Neural progenitor cell (in vitro differentiated cells): ENCODE results near the gene TBPL2. TPM values are rescaled to one million over a fixed set of nuclear protein-coding genes. Genes with fewer than 3 reads are reported as not detected.

Source experiments
- DNase-seq: peaks from one replicate; pipeline ENCODE4 v3.0.0-alpha.2; 2016; ENCODE audit warnings: low spot score
- H2AFZ ChIP-seq: fragments of 200-600 bp; sonication (generic); replicated peaks from 2 replicates; pipeline ENCODE4 v1.6.1; 2016; ENCODE audit warnings: antibody characterized with exemption
- H3F3A ChIP-seq: fragments of 200-600 bp; sonication (generic); 2 replicates; pipeline ENCODE4 v1.6.1; 2016; ENCODE audit warnings: antibody characterized with exemption, low read depth
- H3K27ac ChIP-seq: fragments of 200-600 bp; sonication (generic); 2 replicates; pipeline ENCODE4 v1.5.1; 2016; ENCODE audit warnings: mild to moderate bottlenecking
- H3K27me3 ChIP-seq: fragments of 200-600 bp; sonication (generic); 2 replicates; pipeline ENCODE4 v1.6.1; 2016; ENCODE audit warnings: mild to moderate bottlenecking, moderate library complexity
- H3K36me3 ChIP-seq: fragments of 200-600 bp; sonication (generic); 2 replicates; pipeline ENCODE4 v1.5.1; 2016
- H3K4me1 ChIP-seq: fragments of 200-600 bp; sonication (generic); 2 replicates; pipeline ENCODE4 v1.6.1; 2016; ENCODE audit warnings: mixed run types
- H3K4me2 ChIP-seq: fragments of 200-600 bp; sonication (generic); 2 replicates; pipeline ENCODE4 v1.6.1; 2016
- H3K4me3 ChIP-seq: fragments of 200-600 bp; sonication (generic); 2 replicates; pipeline ENCODE4 v1.5.1; 2016
- H3K79me2 ChIP-seq: fragments of 200-600 bp; sonication (generic); 2 replicates; pipeline ENCODE4 v1.6.1; 2016; ENCODE audit warnings: low read depth
- H3K9ac ChIP-seq: fragments of 200-600 bp; sonication (generic); 2 replicates; pipeline ENCODE4 v1.6.1; 2016
- H3K9me3 ChIP-seq: fragments of 200-600 bp; sonication (generic); 2 replicates; pipeline ENCODE4 v1.5.1; 2016; ENCODE audit warnings: low read depth
- H4K20me1 ChIP-seq: fragments of 200-600 bp; sonication (generic); 2 replicates; pipeline ENCODE4 v1.6.1; 2016; ENCODE audit warnings: low read depth
- H3K27ac Mint-ChIP-seq: 3 replicates; pipeline ENCODE4 v1.8.0; 2021; ENCODE audit warnings: mixed read lengths
- H3K27me3 Mint-ChIP-seq: 2 replicates; pipeline ENCODE4 v1.8.0; 2022; ENCODE audit warnings: low read depth, mild to moderate bottlenecking, inconsistent platforms, moderate library complexity, mixed read lengths; ENCODE audit not compliant: insufficient read depth
- H3K36me3 Mint-ChIP-seq: 3 replicates; pipeline ENCODE4 v1.8.0; 2021; ENCODE audit warnings: mixed read lengths
- H3K4me1 Mint-ChIP-seq: 3 replicates; pipeline ENCODE4 v1.8.0; 2021; ENCODE audit warnings: mixed read lengths
- H3K4me3 Mint-ChIP-seq: 3 replicates; pipeline ENCODE4 v1.8.0; 2021; ENCODE audit warnings: mild to moderate bottlenecking, moderate library complexity, mixed read lengths
- H3K9me3 Mint-ChIP-seq: 3 replicates; pipeline ENCODE4 v1.8.0; 2020; ENCODE audit warnings: mixed read lengths
- CTCF ChIP-seq: fragments of 200-600 bp; sonication (generic); IDR thresholded peaks from 2 replicates; pipeline ENCODE4 v1.5.1; 2017; ENCODE audit warnings: antibody characterized with exemption, mild to moderate bottlenecking
- EZH2 ChIP-seq: fragments of 200-600 bp; sonication (generic); IDR thresholded peaks from 2 replicates; pipeline ENCODE4 v1.6.1; 2017; ENCODE audit warnings: antibody characterized with exemption, mild to moderate bottlenecking, moderate library complexity
- EZH2phosphoT487 ChIP-seq: fragments of 200-600 bp; sonication (generic); IDR thresholded peaks from 2 replicates; pipeline ENCODE4 v1.6.1; 2017; ENCODE audit warnings: antibody characterized with exemption
- total RNA-seq: library from RNA; depleted of rRNA; stranded (reverse); fragments of >200 nt; gene quantifications from 2 replicates; pipeline ENCODE4 v1.2.3, GENCODE V29; 2015; ENCODE audit warnings: low replicate concordance

Gene TBPL2
- total RNA-seq, 1 donor from 2014 or later, result not detected

- H3K27me3 ChIP-seq, result peaks cover 19% of the 10 kb centered on the region
- H3K36me3 ChIP-seq, result no peaks in the 10 kb centered on the region
- no peaks in the 10 kb centered on the region for H3F3A ChIP-seq
- TF ChIP-seq EZH2phosphoT487, result no peak
- no peak for TF ChIP-seq EZH2
- TF ChIP-seq CTCF, result no peak
- peak overlapping the region; percentile 63 for H2AFZ ChIP-seq
- H3K9ac ChIP-seq, result no peak overlapping the region
- no peak overlapping the region for H3K4me2 ChIP-seq
- H3K79me2 ChIP-seq, result peaks cover 39% of the 10 kb centered on the region
- no peaks in the 10 kb centered on the region for H4K20me1 ChIP-seq
- no peaks in the 10 kb centered on the region for H3K9me3 ChIP-seq
- no peaks in the 10 kb centered on the region for H3K36me3 Mint-ChIP-seq
- no peak overlapping the region for H3K27ac Mint-ChIP-seq
- H3K27me3 Mint-ChIP-seq, result no peaks in the 10 kb centered on the region
- DNase-seq, result no peak
- no peaks in the 10 kb centered on the region for H3K9me3 Mint-ChIP-seq
- H3K27ac ChIP-seq, result no peak overlapping the region
- H3K4me3 ChIP-seq, result no peak overlapping the region
- peaks cover 19% of the 10 kb centered on the region for H3K4me1 ChIP-seq
- peaks cover 19% of the 10 kb centered on the region for H3K4me1 Mint-ChIP-seq
- peak overlapping the region; percentile 94 for H3K4me3 Mint-ChIP-seq
These were observed 27.7 kb downstream of the TBPL2 start for GRCh38 chr14:55412676-55413075.

DNA sequence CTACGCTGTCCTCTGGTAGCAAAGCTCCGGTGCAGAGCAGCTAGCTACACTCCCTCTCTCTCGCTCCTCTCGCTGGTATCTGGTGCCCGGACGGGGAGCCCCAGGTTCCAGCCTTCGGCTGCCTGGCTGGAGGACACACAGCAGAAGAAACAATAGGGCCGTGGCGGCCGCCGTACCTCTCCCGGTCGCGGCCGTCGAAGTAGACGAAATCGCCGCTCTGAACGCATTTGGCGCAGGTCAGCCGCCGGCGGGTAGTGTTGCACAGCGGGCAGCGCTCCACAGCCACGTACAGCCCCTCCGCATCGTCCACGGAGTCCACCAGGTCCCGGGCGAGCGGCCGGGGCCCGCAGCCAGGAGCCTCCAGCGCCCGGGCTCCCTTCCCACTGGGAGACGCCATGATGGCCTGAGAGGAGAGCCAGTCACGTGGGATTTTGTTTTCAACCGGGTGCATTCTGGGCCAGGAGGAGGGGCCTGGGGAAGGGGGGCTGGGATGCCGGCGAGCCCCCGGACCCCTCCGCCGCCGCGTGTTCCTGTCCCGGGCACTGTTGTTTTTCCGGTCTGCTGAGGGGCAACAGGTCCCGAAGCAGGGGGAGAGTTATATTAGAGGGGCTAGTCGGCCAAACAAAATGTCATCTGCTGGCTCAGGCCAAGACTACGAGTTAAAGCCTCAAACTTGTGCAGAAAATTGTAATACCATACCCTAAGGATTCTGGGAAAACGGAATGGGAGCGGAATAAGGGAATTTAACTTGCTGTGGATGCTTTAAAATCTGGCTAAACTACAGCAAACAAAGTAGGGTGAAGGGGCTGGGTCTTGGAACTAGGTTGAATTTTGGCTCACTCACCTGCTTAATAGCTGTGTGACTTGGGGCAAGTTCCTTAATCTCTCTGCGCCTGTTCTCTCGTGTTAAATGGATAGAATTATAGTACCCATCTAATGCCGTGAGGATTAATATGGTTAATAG, 28.7 kb downstream of the TBPL2 start, which contains the start of gene ATG14:
ATG14 (minus strand) TSS at position 405 of the 964 bp plus-strand sequence; CDS start at position 397, 8 bp downstream.
- peak; percentile 93 for DNase-seq
- peak within 1 kb of the TSS; percentile 94 for H3K27ac Mint-ChIP-seq

GRCh38 chr14:55410876-55411275, 29.5 kb downstream of the TBPL2 start:
- peak overlapping the region; percentile 99 for H3K9ac ChIP-seq
- H3K36me3 Mint-ChIP-seq, result no peaks in the 10 kb centered on the region
- H3K27ac ChIP-seq, result peak overlapping the region; percentile 64

More for the DNA sequence above, 28.7 kb downstream of the TBPL2 start, which contains the start of gene ATG14:
- Histone ChIP-seq H3K9ac (peak within 1 kb of the TSS; percentile 99), H3K4me1 (peaks cover 19% of the 10 kb centered on the region), H3K9me3 (no peaks in the 10 kb centered on the region), H3K79me2 (peaks cover 48% of the 10 kb centered on the region), H3K36me3 (no peaks in the 10 kb centered on the region), H2AFZ (peak within 1 kb of the TSS; percentile 98), H3K27me3 (peaks cover 19% of the 10 kb centered on the region), H4K20me1 (no peaks in the 10 kb centered on the region), H3K4me3 (peak within 1 kb of the TSS; percentile 98), H3F3A (no peaks in the 10 kb centered on the region), H3K27ac (peak within 1 kb of the TSS; percentile 64), H3K4me2 (peak within 1 kb of the TSS; percentile 97)
- Mint-ChIP-seq H3K36me3 (no peaks in the 10 kb centered on the region), H3K9me3 (no peaks in the 10 kb centered on the region), H3K27me3 (no peaks in the 10 kb centered on the region), H3K4me3 (peak within 1 kb of the TSS; percentile 94), H3K4me1 (peaks cover 19% of the 10 kb centered on the region)
- TF ChIP-seq EZH2phosphoT487 (no peak), CTCF (no peak), EZH2 (no peak)

More at GRCh38 chr14:55410876-55411275, 29.5 kb downstream of the TBPL2 start:
- Mint-ChIP-seq H3K9me3 (no peaks in the 10 kb centered on the region), H3K27me3 (no peaks in the 10 kb centered on the region), H3K4me3 (peak overlapping the region; percentile 94), H3K4me1 (peaks cover 19% of the 10 kb centered on the region), H3K27ac (peak overlapping the region; percentile 64)
- Histone ChIP-seq H4K20me1 (no peaks in the 10 kb centered on the region), H3K4me3 (peak overlapping the region; percentile 98), H3K4me2 (peak overlapping the region; percentile 97), H2AFZ (peak overlapping the region; percentile 98), H3K4me1 (peaks cover 19% of the 10 kb centered on the region), H3K9me3 (no peaks in the 10 kb centered on the region), H3K36me3 (no peaks in the 10 kb centered on the region), H3K79me2 (peaks cover 55% of the 10 kb centered on the region), H3F3A (no peaks in the 10 kb centered on the region), H3K27me3 (peaks cover 15% of the 10 kb centered on the region)
- no peak for DNase-seq
- TF ChIP-seq EZH2 (no peak), EZH2phosphoT487 (no peak), CTCF (no peak)
